HL-60 (cell line): ENCODE data around the gene MYO1E.

ENCODE experiments used
- DNase-seq, 2 experiments: peaks; one replicate each; pipeline ENCODE4 v3.0.0-alpha.2; 2010 to 2020; ENCODE audit warnings: low read depth in 1 of 2, low spot score in 1 of 2
- H3K27ac ChIP-seq: fragments of 250-450 bp; sonication (Bioruptor Pico); replicated peaks from 2 replicates; pipeline ENCODE4 v1.5.1; 2020; ENCODE audit warnings: mild to moderate bottlenecking, moderate library complexity
- H3K27me3 ChIP-seq: fragments of 250-450 bp; sonication (Bioruptor Pico); 2 replicates; pipeline ENCODE4 v1.5.1; 2021; ENCODE audit warnings: mild to moderate bottlenecking, moderate library complexity; ENCODE audit not compliant: insufficient read depth, poor library complexity, severe bottlenecking
- H3K4me3 ChIP-seq: replicated peaks from 2 replicates; pipeline ENCODE4 v1.5.1; 2011; ENCODE audit warnings: mild to moderate bottlenecking, control low read depth, low read length; ENCODE audit not compliant: insufficient read depth
- GABPA ChIP-seq: IDR thresholded peaks from 2 replicates; pipeline ENCODE4 v1.6.1; 2012; ENCODE audit warnings: low read depth
- POLR2AphosphoS5 ChIP-seq: IDR thresholded peaks from 2 replicates; pipeline ENCODE4 v1.6.1; 2012; ENCODE audit warnings: low read depth
- SPI1 ChIP-seq: IDR thresholded peaks from 2 replicates; pipeline ENCODE4 v1.6.1; 2012; ENCODE audit warnings: low read depth, mild to moderate bottlenecking, borderline replicate concordance
- TF ChIP-seq, protein P1 (sequence below): IDR thresholded peaks from one replicate; pipeline ENCODE4 v1.5.1; 2011; ENCODE audit warnings: low read length, control low read depth, inconsistent platforms; ENCODE audit not compliant: insufficient read depth
- TF ChIP-seq, protein P2 (sequence below): IDR thresholded peaks from 2 replicates; pipeline ENCODE4 v1.6.1; 2012; ENCODE audit warnings: low read depth; ENCODE audit not compliant: insufficient replicate concordance

MYO1E gene

DNA sequence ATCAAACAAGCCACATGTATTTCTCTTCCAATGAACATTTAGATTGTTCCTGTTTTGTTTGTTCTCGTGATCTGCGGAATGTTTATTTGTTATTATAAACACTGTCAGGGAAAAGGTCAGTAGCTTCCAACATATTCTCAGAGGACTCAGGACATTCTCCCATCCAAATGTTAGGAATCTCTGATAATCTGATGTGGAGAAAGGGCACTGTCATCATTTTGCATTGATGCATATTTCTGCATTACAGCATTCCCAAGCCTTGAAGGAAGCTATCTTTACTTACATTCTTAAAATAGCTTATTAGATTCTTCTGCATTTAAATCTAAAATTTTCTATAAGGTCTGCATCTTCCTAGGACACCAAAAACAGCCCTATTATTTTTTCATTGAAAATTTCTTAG is 10.3 kb downstream of the MYO1E start:
- TF ChIP-seq POLR2AphosphoS5 (no peak), SPI1 (no peak), GABPA (no peak)
- TF ChIP-seq, protein P1, sequence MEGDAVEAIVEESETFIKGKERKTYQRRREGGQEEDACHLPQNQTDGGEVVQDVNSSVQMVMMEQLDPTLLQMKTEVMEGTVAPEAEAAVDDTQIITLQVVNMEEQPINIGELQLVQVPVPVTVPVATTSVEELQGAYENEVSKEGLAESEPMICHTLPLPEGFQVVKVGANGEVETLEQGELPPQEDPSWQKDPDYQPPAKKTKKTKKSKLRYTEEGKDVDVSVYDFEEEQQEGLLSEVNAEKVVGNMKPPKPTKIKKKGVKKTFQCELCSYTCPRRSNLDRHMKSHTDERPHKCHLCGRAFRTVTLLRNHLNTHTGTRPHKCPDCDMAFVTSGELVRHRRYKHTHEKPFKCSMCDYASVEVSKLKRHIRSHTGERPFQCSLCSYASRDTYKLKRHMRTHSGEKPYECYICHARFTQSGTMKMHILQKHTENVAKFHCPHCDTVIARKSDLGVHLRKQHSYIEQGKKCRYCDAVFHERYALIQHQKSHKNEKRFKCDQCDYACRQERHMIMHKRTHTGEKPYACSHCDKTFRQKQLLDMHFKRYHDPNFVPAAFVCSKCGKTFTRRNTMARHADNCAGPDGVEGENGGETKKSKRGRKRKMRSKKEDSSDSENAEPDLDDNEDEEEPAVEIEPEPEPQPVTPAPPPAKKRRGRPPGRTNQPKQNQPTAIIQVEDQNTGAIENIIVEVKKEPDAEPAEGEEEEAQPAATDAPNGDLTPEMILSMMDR = no peak
- TF ChIP-seq, protein P2, sequence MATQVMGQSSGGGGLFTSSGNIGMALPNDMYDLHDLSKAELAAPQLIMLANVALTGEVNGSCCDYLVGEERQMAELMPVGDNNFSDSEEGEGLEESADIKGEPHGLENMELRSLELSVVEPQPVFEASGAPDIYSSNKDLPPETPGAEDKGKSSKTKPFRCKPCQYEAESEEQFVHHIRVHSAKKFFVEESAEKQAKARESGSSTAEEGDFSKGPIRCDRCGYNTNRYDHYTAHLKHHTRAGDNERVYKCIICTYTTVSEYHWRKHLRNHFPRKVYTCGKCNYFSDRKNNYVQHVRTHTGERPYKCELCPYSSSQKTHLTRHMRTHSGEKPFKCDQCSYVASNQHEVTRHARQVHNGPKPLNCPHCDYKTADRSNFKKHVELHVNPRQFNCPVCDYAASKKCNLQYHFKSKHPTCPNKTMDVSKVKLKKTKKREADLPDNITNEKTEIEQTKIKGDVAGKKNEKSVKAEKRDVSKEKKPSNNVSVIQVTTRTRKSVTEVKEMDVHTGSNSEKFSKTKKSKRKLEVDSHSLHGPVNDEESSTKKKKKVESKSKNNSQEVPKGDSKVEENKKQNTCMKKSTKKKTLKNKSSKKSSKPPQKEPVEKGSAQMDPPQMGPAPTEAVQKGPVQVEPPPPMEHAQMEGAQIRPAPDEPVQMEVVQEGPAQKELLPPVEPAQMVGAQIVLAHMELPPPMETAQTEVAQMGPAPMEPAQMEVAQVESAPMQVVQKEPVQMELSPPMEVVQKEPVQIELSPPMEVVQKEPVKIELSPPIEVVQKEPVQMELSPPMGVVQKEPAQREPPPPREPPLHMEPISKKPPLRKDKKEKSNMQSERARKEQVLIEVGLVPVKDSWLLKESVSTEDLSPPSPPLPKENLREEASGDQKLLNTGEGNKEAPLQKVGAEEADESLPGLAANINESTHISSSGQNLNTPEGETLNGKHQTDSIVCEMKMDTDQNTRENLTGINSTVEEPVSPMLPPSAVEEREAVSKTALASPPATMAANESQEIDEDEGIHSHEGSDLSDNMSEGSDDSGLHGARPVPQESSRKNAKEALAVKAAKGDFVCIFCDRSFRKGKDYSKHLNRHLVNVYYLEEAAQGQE = no peak
- no peak overlapping the region for H3K27ac ChIP-seq
- DNase-seq = no peak
- no peak overlapping the region for H3K4me3 ChIP-seq
- no peaks in the 10 kb centered on the region for H3K27me3 ChIP-seq

DNA sequence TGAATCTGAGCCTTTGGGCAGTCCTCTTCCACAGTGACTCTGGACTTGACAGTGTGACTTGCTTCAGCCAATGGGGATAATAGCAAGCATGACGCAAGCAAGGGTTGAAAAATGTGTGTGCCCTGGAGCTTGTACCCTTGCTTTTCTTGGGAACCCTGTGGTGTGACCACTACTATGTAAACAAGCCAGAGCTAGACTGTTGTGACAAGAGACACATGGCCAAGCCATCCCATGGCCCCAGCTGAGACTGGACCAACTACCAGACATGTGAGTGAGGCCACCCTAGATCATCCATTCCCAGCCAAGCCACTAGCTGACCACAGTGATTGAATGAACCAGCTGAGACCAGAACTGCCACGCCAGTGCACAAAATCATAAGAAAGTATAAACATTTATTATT is 11.8 kb downstream of the MYO1E start:
- Histone ChIP-seq H3K4me3 (no peak overlapping the region), H3K27ac (no peak overlapping the region), H3K27me3 (no peaks in the 10 kb centered on the region)
- TF ChIP-seq POLR2AphosphoS5 (no peak), SPI1 (no peak), GABPA (no peak)
- TF ChIP-seq, protein P1 = no peak
- TF ChIP-seq, protein P2 = no peak
- DNase-seq = no peak

DNA sequence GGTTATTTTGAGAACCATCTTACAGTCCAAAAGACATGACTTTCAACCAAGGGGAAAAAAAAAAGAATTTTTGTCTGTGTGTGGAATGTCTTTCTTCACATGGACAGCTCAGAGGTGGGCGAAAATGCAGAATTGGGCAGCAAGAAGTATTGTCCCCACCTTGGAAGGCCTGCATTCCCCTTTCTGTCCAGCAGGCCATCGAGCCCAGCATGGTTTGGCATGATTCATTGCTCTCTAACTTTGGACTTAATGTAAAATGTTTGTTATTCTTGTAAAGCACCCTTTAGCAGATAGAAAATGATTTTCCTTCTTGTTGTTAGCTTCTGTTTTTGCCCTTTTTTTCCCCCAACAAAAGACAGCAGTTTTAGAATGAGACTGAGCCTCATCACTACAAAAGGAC is 12.4 kb downstream of the MYO1E start:
- Histone ChIP-seq H3K27ac (no peak overlapping the region), H3K27me3 (no peaks in the 10 kb centered on the region), H3K4me3 (no peak overlapping the region)
- no peak for TF ChIP-seq POLR2AphosphoS5
- no peak for TF ChIP-seq SPI1
- TF ChIP-seq, protein P1 = no peak
- no peak for DNase-seq

DNA sequence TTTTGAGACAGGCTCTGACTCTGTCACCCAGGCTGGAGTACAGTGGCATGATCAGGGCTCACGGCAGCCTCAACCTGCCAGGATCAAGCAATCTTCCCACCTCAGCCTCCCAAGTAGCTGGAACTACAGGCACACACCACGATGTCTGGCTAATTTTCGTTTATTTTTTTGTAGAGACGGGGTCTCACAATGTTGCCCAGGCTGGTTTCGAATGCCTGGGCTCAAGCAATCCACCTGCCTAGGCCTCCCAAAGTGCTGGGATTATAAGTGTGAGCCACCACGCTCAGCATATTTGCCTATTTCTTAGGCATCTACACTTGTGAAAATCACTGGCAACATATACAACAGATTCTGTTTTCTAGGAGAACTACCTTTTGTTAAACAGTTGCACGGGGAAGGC is 16.9 kb downstream of the MYO1E start:
- DNase-seq = no peak
- no peak for TF ChIP-seq SPI1
- TF ChIP-seq GABPA = no peak
- TF ChIP-seq, protein P1 = no peak
- TF ChIP-seq POLR2AphosphoS5 = no peak
- TF ChIP-seq, protein P2 = no peak
- Histone ChIP-seq H3K27ac (no peak overlapping the region), H3K27me3 (peaks cover 2% of the 10 kb centered on the region), H3K4me3 (no peak overlapping the region)
